ENCODE data around the gene KCNC2. TPM values are rescaled to one million over a fixed set of nuclear protein-coding genes. Genes with fewer than 3 reads are reported as not detected.
A peak's percentile ranks its signal among the peaks of the same experiment; 100 is the strongest.

The KCNC2 gene
- total RNA-seq, 1 experiment from 2014 or later, result not detected

DNA sequence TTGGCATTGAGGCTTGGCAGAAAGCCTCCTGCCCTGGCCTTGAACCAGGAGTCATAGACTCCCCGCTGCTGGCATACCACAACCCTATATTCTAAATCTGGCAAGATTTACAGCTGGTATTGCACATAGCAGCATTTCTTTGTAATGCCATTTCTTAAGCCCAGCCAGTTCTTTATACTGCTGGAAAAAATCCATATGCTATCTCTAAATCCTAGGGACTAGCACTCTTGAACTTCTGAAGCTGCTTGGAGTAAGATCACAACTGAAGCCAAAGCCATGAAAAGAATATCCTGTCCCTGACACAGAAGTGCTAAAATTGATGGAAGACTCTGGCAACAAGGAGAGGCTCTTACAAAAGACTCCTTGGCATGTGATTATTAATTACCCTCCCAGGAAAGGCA lies 89.3 kb downstream of the KCNC2 start:
- Histone ChIP-seq H3K27me3 (ENCODE audit: low read length) (no peaks in the 10 kb centered on the region), H3K4me1 (ENCODE audit: low read length) (no peaks in the 10 kb centered on the region), H3K79me2 (ENCODE audit: low read length) (no peaks in the 10 kb centered on the region), H3K9ac (ENCODE audit: low read length) (no peak overlapping the region), H3K9me3 (ENCODE audit: low read length) (no peaks in the 10 kb centered on the region), H4K20me1 (ENCODE audit: insufficient read depth, low read depth, low read length) (no peaks in the 10 kb centered on the region), H3K4me2 (ENCODE audit: low read depth, low read length, poor library complexity, severe bottlenecking) (no peak overlapping the region), H3K36me3 (ENCODE audit: insufficient read depth, low read length) (no peaks in the 10 kb centered on the region), H3K27ac (ENCODE audit: low read length) (no peak overlapping the region), H3K9me2 (replicated peaks; ENCODE audit: insufficient read depth, low read length) (no peaks in the 10 kb centered on the region), H2AFZ (ENCODE audit: low read length) (no peak overlapping the region), H3K4me3 (ENCODE audit: low read length) (no peak overlapping the region)
- DNase-seq, result no peak

DNA sequence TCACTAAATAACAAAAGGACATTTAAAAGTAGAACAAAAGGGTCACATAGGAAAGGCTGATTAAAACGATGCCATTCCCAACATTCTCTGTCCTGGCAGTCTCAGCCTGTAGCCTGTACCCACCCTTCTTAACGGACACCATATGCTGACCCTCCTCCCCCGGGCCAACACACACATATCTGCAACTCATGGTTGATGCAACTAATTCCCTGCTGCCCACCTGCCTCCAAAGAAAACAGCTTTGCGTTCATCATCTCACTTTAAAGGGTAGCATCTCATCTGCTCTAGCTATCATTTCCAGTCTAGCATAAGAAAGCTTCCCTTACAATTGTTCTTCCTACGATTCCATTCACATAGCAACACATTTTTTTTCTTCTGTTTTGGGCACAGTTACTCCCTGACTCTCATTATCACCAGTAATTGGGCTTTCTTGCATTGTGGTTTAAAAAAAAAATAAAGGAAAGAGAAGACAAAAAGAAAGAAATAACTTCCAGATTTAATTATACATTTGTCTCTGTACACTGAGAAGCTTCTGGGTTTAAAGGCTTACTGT lies 92.9 kb downstream of the KCNC2 start:
- H3K9me2 ChIP-seq (replicated peaks; ENCODE audit: insufficient read depth, low read length), result no peaks in the 10 kb centered on the region
- no peaks in the 10 kb centered on the region for H3K36me3 ChIP-seq (ENCODE audit: insufficient read depth, low read length)
- no peak overlapping the region for H3K4me2 ChIP-seq (ENCODE audit: low read depth, low read length, poor library complexity, severe bottlenecking)
- H3K79me2 ChIP-seq (ENCODE audit: low read length), result no peaks in the 10 kb centered on the region
- H3K4me1 ChIP-seq (ENCODE audit: low read length), result no peaks in the 10 kb centered on the region
- no peaks in the 10 kb centered on the region for H3K9me3 ChIP-seq (ENCODE audit: low read length)
- no peak overlapping the region for H2AFZ ChIP-seq (ENCODE audit: low read length)
- H3K9ac ChIP-seq (ENCODE audit: low read length), result no peak overlapping the region
- H4K20me1 ChIP-seq (ENCODE audit: insufficient read depth, low read depth, low read length), result no peaks in the 10 kb centered on the region
- no peak overlapping the region for H3K4me3 ChIP-seq (ENCODE audit: low read length)
- DNase-seq, result no peak
- H3K27me3 ChIP-seq (ENCODE audit: low read length), result no peaks in the 10 kb centered on the region
- no peak overlapping the region for H3K27ac ChIP-seq (ENCODE audit: low read length)

DNA sequence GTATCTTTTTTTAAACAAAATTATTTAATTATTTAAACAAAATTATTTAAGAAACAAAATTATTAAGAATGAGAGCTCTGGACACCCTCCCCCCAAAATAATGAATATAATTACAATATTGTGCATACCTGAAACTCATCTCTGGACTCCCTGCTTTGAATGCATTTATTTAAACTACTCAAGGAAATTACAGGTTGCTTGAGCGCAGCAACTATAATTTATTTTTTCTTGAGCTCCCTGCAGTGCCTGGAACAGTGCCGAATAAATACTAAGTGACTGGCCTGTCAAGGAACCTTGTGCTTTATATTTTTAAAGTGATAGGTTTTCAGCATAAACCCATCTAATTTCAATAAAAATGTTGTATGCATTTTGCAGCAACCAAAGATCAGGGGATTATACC lies 93.9 kb downstream of the KCNC2 start:
- no peak for DNase-seq
- Histone ChIP-seq H3K79me2 (ENCODE audit: low read length) (no peaks in the 10 kb centered on the region), H3K27me3 (ENCODE audit: low read length) (no peaks in the 10 kb centered on the region), H3K9me2 (replicated peaks; ENCODE audit: insufficient read depth, low read length) (no peaks in the 10 kb centered on the region), H2AFZ (ENCODE audit: low read length) (no peak overlapping the region), H3K4me3 (ENCODE audit: low read length) (no peak overlapping the region), H3K9ac (ENCODE audit: low read length) (no peak overlapping the region), H3K4me2 (ENCODE audit: low read depth, low read length, poor library complexity, severe bottlenecking) (no peak overlapping the region), H3K4me1 (ENCODE audit: low read length) (no peaks in the 10 kb centered on the region), H3K27ac (ENCODE audit: low read length) (no peak overlapping the region), H4K20me1 (ENCODE audit: insufficient read depth, low read depth, low read length) (no peaks in the 10 kb centered on the region), H3K36me3 (ENCODE audit: insufficient read depth, low read length) (no peaks in the 10 kb centered on the region), H3K9me3 (ENCODE audit: low read length) (no peaks in the 10 kb centered on the region)

DNA sequence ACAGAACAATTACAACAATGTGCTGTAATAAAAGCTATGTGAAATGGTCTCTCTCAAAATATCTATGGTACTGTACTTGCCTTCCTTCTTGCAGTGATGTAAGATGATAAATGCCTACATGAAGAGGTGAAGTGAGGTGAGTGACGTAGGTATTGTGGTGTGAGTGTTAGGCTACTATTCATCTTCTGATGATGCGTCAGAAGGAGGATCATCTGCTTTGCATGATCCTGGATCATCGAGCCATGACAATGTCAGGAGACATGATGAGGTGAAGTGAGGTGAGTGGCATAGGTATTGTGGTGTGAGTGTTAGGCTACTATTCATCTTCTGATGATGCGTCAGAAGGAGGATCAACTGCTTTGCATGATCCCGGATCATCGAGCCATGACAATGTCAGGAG lies 105.8 kb downstream of the KCNC2 start:
- Histone ChIP-seq H3K9me3 (ENCODE audit: low read length) (no peaks in the 10 kb centered on the region), H3K79me2 (ENCODE audit: low read length) (no peaks in the 10 kb centered on the region), H3K9me2 (replicated peaks; ENCODE audit: insufficient read depth, low read length) (no peaks in the 10 kb centered on the region), H3K36me3 (ENCODE audit: insufficient read depth, low read length) (no peaks in the 10 kb centered on the region), H4K20me1 (ENCODE audit: insufficient read depth, low read depth, low read length) (no peaks in the 10 kb centered on the region), H3K4me2 (ENCODE audit: low read depth, low read length, poor library complexity, severe bottlenecking) (no peak overlapping the region), H3K27me3 (ENCODE audit: low read length) (no peaks in the 10 kb centered on the region), H3K9ac (ENCODE audit: low read length) (no peak overlapping the region), H3K4me1 (ENCODE audit: low read length) (no peaks in the 10 kb centered on the region), H2AFZ (ENCODE audit: low read length) (no peak overlapping the region), H3K27ac (ENCODE audit: low read length) (no peak overlapping the region), H3K4me3 (ENCODE audit: low read length) (no peak overlapping the region)
- DNase-seq, result no peak

DNA sequence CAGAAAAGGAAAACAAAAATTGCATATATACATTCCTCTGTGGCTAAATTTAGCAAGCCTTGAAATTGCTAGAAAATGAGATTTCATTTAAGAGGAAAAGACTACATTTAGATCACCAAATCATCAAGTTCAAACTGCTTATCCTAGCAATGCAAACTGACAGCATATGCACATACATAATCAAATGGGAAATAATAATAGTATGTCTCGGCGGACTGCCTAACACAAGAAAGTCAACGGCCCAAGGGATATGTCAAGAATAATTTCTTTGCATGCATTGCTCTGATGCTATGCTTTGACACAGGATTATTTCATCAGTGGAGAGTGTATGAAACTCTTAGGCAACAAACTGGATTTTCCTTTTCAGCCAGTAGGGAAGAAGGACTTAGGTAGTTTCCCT lies 107.9 kb downstream of the KCNC2 start:
- Histone ChIP-seq H3K9me3 (ENCODE audit: low read length) (no peaks in the 10 kb centered on the region), H4K20me1 (ENCODE audit: insufficient read depth, low read depth, low read length) (no peaks in the 10 kb centered on the region), H3K79me2 (ENCODE audit: low read length) (no peaks in the 10 kb centered on the region), H3K36me3 (ENCODE audit: insufficient read depth, low read length) (no peaks in the 10 kb centered on the region), H3K9me2 (replicated peaks; ENCODE audit: insufficient read depth, low read length) (no peaks in the 10 kb centered on the region), H3K9ac (ENCODE audit: low read length) (no peak overlapping the region), H3K27ac (ENCODE audit: low read length) (no peak overlapping the region), H3K4me2 (ENCODE audit: low read depth, low read length, poor library complexity, severe bottlenecking) (no peak overlapping the region), H3K4me1 (ENCODE audit: low read length) (no peaks in the 10 kb centered on the region), H3K4me3 (ENCODE audit: low read length) (no peak overlapping the region), H2AFZ (ENCODE audit: low read length) (no peak overlapping the region), H3K27me3 (ENCODE audit: low read length) (no peaks in the 10 kb centered on the region)
- DNase-seq, result no peak

DNA sequence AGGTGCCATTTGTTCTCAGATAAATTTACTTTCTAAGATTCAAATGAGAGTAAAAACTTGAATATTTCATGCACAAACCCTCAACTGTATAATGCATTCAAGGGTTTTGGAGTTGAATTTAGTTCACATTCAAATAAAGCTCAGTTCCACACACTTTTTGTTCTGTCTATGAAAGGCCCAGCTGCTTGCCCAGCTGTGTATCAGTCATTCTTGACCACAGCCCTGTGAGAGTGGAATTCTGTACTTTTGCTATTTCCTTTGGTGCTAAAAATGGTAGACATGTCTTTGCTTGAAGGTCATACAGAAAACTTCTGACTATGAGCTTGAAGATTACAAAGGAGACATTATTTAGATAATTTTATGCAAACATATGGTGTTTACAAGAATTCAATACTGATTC lies 110.4 kb downstream of the KCNC2 start:
- Histone ChIP-seq H3K27ac (ENCODE audit: low read length) (no peak overlapping the region), H3K9me3 (ENCODE audit: low read length) (no peaks in the 10 kb centered on the region), H4K20me1 (ENCODE audit: insufficient read depth, low read depth, low read length) (no peaks in the 10 kb centered on the region), H3K9ac (ENCODE audit: low read length) (no peak overlapping the region), H3K4me2 (ENCODE audit: low read depth, low read length, poor library complexity, severe bottlenecking) (no peak overlapping the region), H3K9me2 (replicated peaks; ENCODE audit: insufficient read depth, low read length) (no peaks in the 10 kb centered on the region), H3K27me3 (ENCODE audit: low read length) (no peaks in the 10 kb centered on the region), H3K4me3 (ENCODE audit: low read length) (no peak overlapping the region), H3K36me3 (ENCODE audit: insufficient read depth, low read length) (no peaks in the 10 kb centered on the region), H3K4me1 (ENCODE audit: low read length) (no peaks in the 10 kb centered on the region), H2AFZ (ENCODE audit: low read length) (no peak overlapping the region), H3K79me2 (ENCODE audit: low read length) (no peaks in the 10 kb centered on the region)
- DNase-seq, result no peak

DNA sequence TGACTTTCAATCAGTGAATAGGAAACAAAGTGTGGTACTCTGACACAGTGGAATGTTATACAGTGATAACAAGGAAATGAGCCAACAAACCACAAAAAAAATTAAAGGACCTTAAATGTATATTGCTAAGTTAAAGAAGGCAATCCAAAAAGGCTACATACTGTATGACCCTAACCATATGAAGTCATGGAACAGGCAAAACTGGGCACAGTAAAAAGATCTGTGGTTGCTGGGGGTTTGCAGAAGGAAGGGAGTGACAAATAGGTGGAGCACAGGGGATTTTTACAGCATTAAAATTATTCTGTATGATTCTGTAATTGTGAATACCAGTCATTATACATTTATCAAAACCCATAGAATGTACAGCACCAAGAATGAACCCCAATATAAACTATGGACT lies 112.6 kb downstream of the KCNC2 start:
- Histone ChIP-seq H4K20me1 (ENCODE audit: insufficient read depth, low read depth, low read length) (no peaks in the 10 kb centered on the region), H3K4me3 (ENCODE audit: low read length) (no peak overlapping the region), H3K4me1 (ENCODE audit: low read length) (no peaks in the 10 kb centered on the region), H3K9me3 (ENCODE audit: low read length) (no peaks in the 10 kb centered on the region), H3K79me2 (ENCODE audit: low read length) (no peaks in the 10 kb centered on the region), H3K27me3 (ENCODE audit: low read length) (no peaks in the 10 kb centered on the region), H2AFZ (ENCODE audit: low read length) (no peak overlapping the region), H3K9me2 (replicated peaks; ENCODE audit: insufficient read depth, low read length) (no peaks in the 10 kb centered on the region), H3K9ac (ENCODE audit: low read length) (no peak overlapping the region), H3K27ac (ENCODE audit: low read length) (no peak overlapping the region), H3K4me2 (ENCODE audit: low read depth, low read length, poor library complexity, severe bottlenecking) (no peak overlapping the region), H3K36me3 (ENCODE audit: insufficient read depth, low read length) (no peaks in the 10 kb centered on the region)
- DNase-seq, result no peak

DNA sequence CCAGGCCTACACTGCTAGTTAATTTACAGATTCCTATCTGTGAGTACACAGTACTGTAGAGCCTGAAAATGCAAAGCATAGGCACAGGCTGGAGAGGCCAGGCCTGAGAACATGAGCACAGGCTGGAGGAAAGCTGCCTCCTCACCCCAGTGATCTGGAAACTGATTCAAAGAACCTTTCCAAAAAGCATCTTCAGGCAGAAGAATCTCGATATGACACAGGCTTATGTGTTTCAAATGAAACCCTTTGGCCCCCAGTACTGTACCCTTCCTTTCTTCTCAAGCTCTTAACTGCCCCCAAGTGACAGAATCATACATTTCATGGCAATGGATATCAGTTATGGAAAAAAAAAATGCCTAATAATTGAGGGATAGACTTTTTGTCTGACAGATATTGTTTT lies 122.0 kb downstream of the KCNC2 start:
- no peak overlapping the region for H2AFZ ChIP-seq (ENCODE audit: low read length)

More for the DNA sequence above, 122.0 kb downstream of the KCNC2 start:
- Histone ChIP-seq H3K27me3 (ENCODE audit: low read length) (no peaks in the 10 kb centered on the region), H3K4me3 (ENCODE audit: low read length) (no peak overlapping the region), H4K20me1 (ENCODE audit: insufficient read depth, low read depth, low read length) (no peaks in the 10 kb centered on the region), H3K79me2 (ENCODE audit: low read length) (no peaks in the 10 kb centered on the region), H3K9me3 (ENCODE audit: low read length) (no peaks in the 10 kb centered on the region), H3K9me2 (replicated peaks; ENCODE audit: insufficient read depth, low read length) (no peaks in the 10 kb centered on the region), H3K36me3 (ENCODE audit: insufficient read depth, low read length) (no peaks in the 10 kb centered on the region), H3K9ac (ENCODE audit: low read length) (no peak overlapping the region), H3K4me2 (ENCODE audit: low read depth, low read length, poor library complexity, severe bottlenecking) (no peak overlapping the region), H3K27ac (ENCODE audit: low read length) (no peak overlapping the region), H3K4me1 (ENCODE audit: low read length) (no peaks in the 10 kb centered on the region)
- DNase-seq, result peak; percentile 53
